Psoas muscle (tissue), 8 donors: ENCODE data around the gene C2CD2. TPM values are rescaled to one million over a fixed set of nuclear protein-coding genes. Genes with fewer than 3 reads are reported as not detected.

ENCODE experiments used
- ATAC-seq, 4 donors: fragments of 200-7000 bp; cut with Tn5 transposase; one replicate each; pipeline ENCODE4 v1.9.1; 2020; ENCODE audit warnings: moderate library complexity in 3 of 4, mild to moderate bottlenecking in 2 of 4
- DNase-seq, 2 donors: peaks; one replicate each; pipeline ENCODE4 v3.0.0-alpha.2; 2020
- H3K27ac ChIP-seq: fragments of 200-600 bp; one replicate; pipeline ENCODE4 v1.8.0; 2022
- H3K27me3 ChIP-seq, 3 donors: fragments of 200-600 bp in 1 of 3; one replicate each; pipeline versions ENCODE4 v1.6.1 to v1.8.0; 2013 to 2022; ENCODE audit warnings: low read length in 2 of 3, mild to moderate bottlenecking in 2 of 3, moderate library complexity in 1 of 3; ENCODE audit not compliant: insufficient read depth in 3 of 3
- H3K36me3 ChIP-seq, 2 donors: fragments of 200-600 bp in 1 of 2; one replicate each; pipeline versions ENCODE4 v1.6.1 to v1.8.0; 2013 to 2022; ENCODE audit warnings: low read depth in 1 of 2, mild to moderate bottlenecking in 1 of 2, moderate library complexity in 1 of 2; ENCODE audit not compliant: insufficient read depth in 1 of 2
- H3K4me1 ChIP-seq: fragments of 200-600 bp; one replicate; pipeline ENCODE4 v1.8.0; 2022
- H3K4me3 ChIP-seq: fragments of 200-600 bp; one replicate; pipeline ENCODE4 v1.8.0; 2022; ENCODE audit warnings: mild to moderate bottlenecking
- H3K9me3 ChIP-seq: fragments of 200-600 bp; one replicate; pipeline ENCODE4 v1.8.0; 2022
- CTCF ChIP-seq: fragments of 200-600 bp; IDR thresholded peaks from one replicate; pipeline ENCODE4 v1.8.0; 2022; ENCODE audit warnings: antibody characterized with exemption
- WGBS, 3 donors: extraction: QIAGEN DNeasy Blood & Tissue Kit; methylation state at CpG; one replicate each; pipeline versions ENCODE4 v1.1.6 to v1.1.7; 2013; 5-methylcytosine and 5-hydroxymethylcytosine counted together
- intact Hi-C, 2 donors: fragments of 100-400 bp; cut with DNase I; formaldehyde crosslinking; loops; one replicate each; pipeline versions ENCODE4 v1.11.0 to v1.14.2; 2022
- polyA plus RNA-seq, 3 donors: library from polyadenylated mRNA; stranded (reverse); fragments of 200-250 nt; gene quantifications; one replicate each; pipeline ENCODE4 v1.2.3, GENCODE V29; 2013
- total RNA-seq, 4 donors: library from RNA; stranded (reverse); fragmentation: NEBNext Ultra II Directional in 2 of 4; extraction: Animal tissue kit (Norgen Biotek cat#: 25700) in 2 of 4; gene quantifications; one replicate each; pipeline versions ENCODE4 v1.2.1 to v1.2.4, GENCODE V29; 2021 to 2023
- donor health status: healthy with polysubstance abuse.
- donor health status: DM: no; HTN: no; CAD: no; lungs with moderate emphysema.
- donor health status: Bipolar disorder and iron deficiency.
- donor health status: healthy.
- donor health status: DM: yes; HTN: yes; CAD: no.
- donor health status: DM: no; HTN: no; CAD: no.
- donor health status: DM: no; HTN: no; CAD: no.
- donor health status: DM: yes; HTN: yes; CAD: no.

The C2CD2 gene
- total and polyA plus RNA-seq, 7 donors, result 1.6 to 6.6 (median 3.2) TPM

DNA sequence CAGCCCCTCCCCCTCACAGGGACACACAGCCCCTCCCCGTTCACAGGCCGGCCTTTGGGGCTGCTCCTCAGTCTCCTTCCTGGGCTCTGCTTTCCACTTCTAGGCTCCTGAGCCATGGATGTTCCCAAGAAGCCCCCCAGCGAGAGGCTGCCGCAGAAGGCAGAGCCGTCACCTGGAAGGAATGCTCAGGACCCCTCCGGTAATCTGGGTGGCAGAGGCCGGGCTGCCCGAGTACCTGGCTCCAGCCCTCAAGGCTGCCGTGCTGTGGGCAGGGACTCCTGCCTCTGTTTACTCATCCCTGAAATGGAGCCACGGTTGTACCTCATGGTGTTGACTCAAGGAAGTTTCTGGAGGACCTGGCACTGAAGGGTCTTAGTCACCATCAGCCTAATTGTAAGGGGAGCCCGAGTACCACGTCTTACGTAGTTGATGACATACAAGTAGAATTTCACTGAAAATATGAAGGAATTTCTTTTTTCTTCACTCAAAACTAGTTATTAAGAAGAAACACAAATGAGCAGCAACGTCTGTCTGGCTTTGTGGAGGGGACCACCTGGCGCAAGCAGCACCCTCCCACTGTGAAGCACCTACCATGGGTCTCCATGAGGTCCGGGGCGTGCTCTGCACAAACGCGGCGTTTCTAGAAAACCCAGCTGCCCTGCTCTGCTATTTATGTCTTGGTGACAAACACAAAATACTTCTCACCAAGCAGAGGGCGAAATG is 108.3 kb downstream of the C2CD2 start:
- TF ChIP-seq CTCF, result no peak
- WGBS, 3 donors, result 79 to 93% (median 88%) methylated on average over 21 of the region's 21 CpGs
- peak in 1 of 4 donors; percentile 50 for ATAC-seq

DNA sequence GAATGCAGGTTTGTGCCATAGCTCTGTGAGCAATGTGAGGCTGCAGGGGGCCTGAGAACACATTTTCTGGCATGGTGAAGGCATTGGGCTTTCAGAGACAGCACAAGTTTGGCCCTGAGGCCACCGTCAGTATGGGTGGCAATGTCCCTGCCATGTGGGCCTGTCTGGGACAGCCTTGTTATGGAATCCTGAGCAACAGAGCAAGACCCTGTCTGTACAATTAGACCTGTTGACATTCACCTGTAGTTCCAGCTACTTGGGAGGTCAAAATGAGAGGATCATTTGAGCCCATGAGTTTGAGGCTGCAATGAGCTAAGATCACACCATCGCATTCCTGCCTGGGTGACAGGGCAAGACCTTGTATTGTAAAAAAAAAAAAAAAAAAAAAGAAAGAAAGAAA is 110.2 kb downstream of the C2CD2 start:
- TF ChIP-seq CTCF, result no peak

More for the DNA sequence above, 108.3 kb downstream of the C2CD2 start:
- Histone ChIP-seq H3K27me3 (no peaks in the 10 kb centered on the region), H3K9me3 (no peaks in the 10 kb centered on the region), H3K4me1 (no peaks in the 10 kb centered on the region), H3K4me3 (no peak overlapping the region), H3K36me3 (peaks cover 0 to 11% of the 10 kb centered on the region in 2 donors), H3K27ac (no peak overlapping the region)
- intact Hi-C loops, result no loop called here
- DNase-seq, result no peak

GRCh38 chr21:41840880-41841279 is 112.9 kb downstream of the C2CD2 start:
- 97 to 100% (median 100%) methylated on average over 1 of the region's 1 CpG for WGBS, 3 donors
- intact Hi-C loops, result no loop called here
- H3K4me3 ChIP-seq, result no peak overlapping the region
- no peak for TF ChIP-seq CTCF
- H3K4me1 ChIP-seq, result no peaks in the 10 kb centered on the region
- peaks cover 0 to 42% of the 10 kb centered on the region in 2 donors for H3K36me3 ChIP-seq
- no peak overlapping the region for H3K27ac ChIP-seq
- ATAC-seq, result no peak
- H3K27me3 ChIP-seq, result no peaks in the 10 kb centered on the region
- H3K9me3 ChIP-seq, result no peaks in the 10 kb centered on the region
- DNase-seq, result no peak

More for the DNA sequence above, 110.2 kb downstream of the C2CD2 start:
- H3K4me3 ChIP-seq, result no peak overlapping the region
- DNase-seq (no peak), ATAC-seq (no peak)
- 98 to 100% (median 98%) methylated on average over 2 of the region's 2 CpGs for WGBS, 3 donors
- no peaks in the 10 kb centered on the region for H3K9me3 ChIP-seq
- intact Hi-C loops, result no loop called here
- no peaks in the 10 kb centered on the region for H3K27me3 ChIP-seq
- H3K36me3 ChIP-seq, result peaks cover 0 to 24% of the 10 kb centered on the region in 2 donors
- H3K4me1 ChIP-seq, result no peaks in the 10 kb centered on the region
- H3K27ac ChIP-seq, result no peak overlapping the region

DNA sequence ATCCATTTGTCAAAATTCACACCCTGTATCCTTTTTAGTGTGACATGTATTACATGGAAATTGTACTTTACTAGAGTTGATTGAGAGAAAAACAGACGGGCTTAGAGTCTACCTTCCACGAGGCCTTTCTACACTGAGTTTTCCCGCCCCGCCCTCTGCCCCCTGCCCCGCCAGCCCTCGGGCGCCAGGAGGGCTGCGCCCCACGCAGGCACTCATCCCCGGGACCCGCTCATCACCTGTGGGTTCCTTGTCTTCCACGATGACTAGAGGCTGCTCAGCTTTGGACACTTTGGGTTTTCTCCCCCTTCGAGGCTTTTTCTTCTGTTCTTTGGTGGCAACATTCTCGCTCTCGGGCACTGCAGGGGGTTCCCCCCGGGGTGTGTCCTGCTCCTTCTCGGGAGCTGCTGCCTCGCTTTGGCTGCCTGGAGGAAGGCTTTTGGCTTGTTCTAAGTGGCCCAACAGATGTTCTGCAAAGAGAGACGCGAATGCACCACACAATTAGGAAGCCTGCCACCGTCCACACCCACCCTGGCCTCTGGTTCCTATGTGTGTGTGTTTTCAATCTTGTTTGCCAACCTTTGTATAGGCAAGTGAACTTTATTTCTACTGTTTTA is 114.3 kb downstream of the C2CD2 start:
- DNase-seq (no peak), ATAC-seq (no peak)
- no peak for TF ChIP-seq CTCF

More for the DNA sequence above, 114.3 kb downstream of the C2CD2 start:
- intact Hi-C loops, result no loop called here
- H3K27ac ChIP-seq, result no peak overlapping the region
- H3K27me3 ChIP-seq, result no peaks in the 10 kb centered on the region
- H3K4me1 ChIP-seq, result no peaks in the 10 kb centered on the region
- H3K4me3 ChIP-seq, result no peak overlapping the region
- peaks cover 0 to 50% of the 10 kb centered on the region in 2 donors for H3K36me3 ChIP-seq
- H3K9me3 ChIP-seq, result no peaks in the 10 kb centered on the region
- 87 to 90% (median 89%) methylated on average over 21 of the region's 21 CpGs for WGBS, 3 donors
